Measurements from ENCODE around the gene SUSD6. TPM values are rescaled to one million over a fixed set of nuclear protein-coding genes. Genes with fewer than 3 reads are reported as not detected.
A peak's percentile ranks its signal among the peaks of the same experiment; 100 is the strongest.

The SUSD6 gene
- total RNA-seq, 1 experiment from 2014 or later = 44.7 TPM

GRCh38 chr14:69632164-69632563 is 20.8 kb downstream of the SUSD6 start:
- no peak for TF ChIP-seq CTCF (IDR thresholded peaks at IDR 0.05; ENCODE audit: unreplicated experiment)
- no TSS peak for BruUV-seq (replicated peaks)
- intact Hi-C loops (cut with micrococcal nuclease; ENCODE audit: unreplicated experiment) = no loop called here
- no peak for DNase-seq
- Mint-ChIP-seq H3K36me3 (ENCODE audit: insufficient read depth, unreplicated experiment) (no peaks in the 10 kb centered on the region), H3K9me3 (ENCODE audit: low read depth, unreplicated experiment) (no peaks in the 10 kb centered on the region), H3K27ac (ENCODE audit: unreplicated experiment) (no peak overlapping the region), H3K4me3 (ENCODE audit: low read depth, unreplicated experiment) (no peak overlapping the region), H3K27me3 (ENCODE audit: unreplicated experiment) (no peaks in the 10 kb centered on the region), H3K4me1 (ENCODE audit: low read depth, unreplicated experiment) (peaks cover 46% of the 10 kb centered on the region)
- CTCF ChIA-PET = no interaction called here

- intact Hi-C loops (cut with micrococcal nuclease; ENCODE audit: unreplicated experiment) = no loop called here
- H3K4me1 Mint-ChIP-seq (ENCODE audit: low read depth, unreplicated experiment) = peaks cover 51% of the 10 kb centered on the region
- H3K4me3 Mint-ChIP-seq (ENCODE audit: low read depth, unreplicated experiment) = no peak overlapping the region
- H3K9me3 Mint-ChIP-seq (ENCODE audit: low read depth, unreplicated experiment) = no peaks in the 10 kb centered on the region
- no peak overlapping the region for H3K27ac Mint-ChIP-seq (ENCODE audit: unreplicated experiment)
- H3K27me3 Mint-ChIP-seq (ENCODE audit: unreplicated experiment) = no peaks in the 10 kb centered on the region
- BruUV-seq (replicated peaks) = no TSS peak
- no peaks in the 10 kb centered on the region for H3K36me3 Mint-ChIP-seq (ENCODE audit: insufficient read depth, unreplicated experiment)
- CTCF ChIA-PET = no interaction called here
- no peak for TF ChIP-seq CTCF (IDR thresholded peaks at IDR 0.05; ENCODE audit: unreplicated experiment)
- DNase-seq = no peak
These were observed 21.3 kb downstream of the SUSD6 start for GRCh38 chr14:69632593-69633151.

- no peaks in the 10 kb centered on the region for H3K36me3 Mint-ChIP-seq (ENCODE audit: insufficient read depth, unreplicated experiment)
- no peaks in the 10 kb centered on the region for H3K9me3 Mint-ChIP-seq (ENCODE audit: low read depth, unreplicated experiment)
- TF ChIP-seq CTCF (IDR thresholded peaks at IDR 0.05; ENCODE audit: unreplicated experiment) = no peak
- intact Hi-C loops (cut with micrococcal nuclease; ENCODE audit: unreplicated experiment) = no loop called here
- H3K4me1 Mint-ChIP-seq (ENCODE audit: low read depth, unreplicated experiment) = peaks cover 56% of the 10 kb centered on the region
- BruUV-seq (replicated peaks) = no TSS peak
- CTCF ChIA-PET = no interaction called here
- H3K27ac Mint-ChIP-seq (ENCODE audit: unreplicated experiment) = no peak overlapping the region
- no peaks in the 10 kb centered on the region for H3K27me3 Mint-ChIP-seq (ENCODE audit: unreplicated experiment)
- no peak for DNase-seq
- H3K4me3 Mint-ChIP-seq (ENCODE audit: low read depth, unreplicated experiment) = no peak overlapping the region
These were observed 21.8 kb downstream of the SUSD6 start for GRCh38 chr14:69633238-69633637.

- Mint-ChIP-seq H3K4me3 (ENCODE audit: low read depth, unreplicated experiment) (no peak overlapping the region), H3K4me1 (ENCODE audit: low read depth, unreplicated experiment) (peaks cover 64% of the 10 kb centered on the region), H3K27ac (ENCODE audit: unreplicated experiment) (peak overlapping the region; percentile 55), H3K9me3 (ENCODE audit: low read depth, unreplicated experiment) (peaks cover 3% of the 10 kb centered on the region), H3K36me3 (ENCODE audit: insufficient read depth, unreplicated experiment) (peaks cover 4% of the 10 kb centered on the region), H3K27me3 (ENCODE audit: unreplicated experiment) (no peaks in the 10 kb centered on the region)
- no TSS peak for BruUV-seq (replicated peaks)
- TF ChIP-seq CTCF (IDR thresholded peaks at IDR 0.05; ENCODE audit: unreplicated experiment) = no peak
- CTCF ChIA-PET = interaction anchor here (0.8 to 1.0 kb wide), 2 partner anchors 33 to 63 kb away, joined by 3 to 4 read pairs; no protein-coding TSS in a partner anchor
- DNase-seq = no peak
- intact Hi-C loops (cut with micrococcal nuclease; ENCODE audit: unreplicated experiment) = no loop called here
These were observed 24.7 kb downstream of the SUSD6 start for GRCh38 chr14:69635981-69636639.
